ENCODE results near the gene PPP6R3. TPM values are rescaled to one million over a fixed set of nuclear protein-coding genes. Genes with fewer than 3 reads are reported as not detected.
A peak's percentile ranks its signal among the peaks of the same experiment; 100 is the strongest.

Gene PPP6R3
- total and polyA plus RNA-seq, 11 donors: 23.2 to 93.8 (median 81.2) TPM

GRCh38 chr11:68506908-68507307, 46.4 kb downstream of the PPP6R3 start:
- DNase-seq (no peak), ATAC-seq (no peak)
- Histone ChIP-seq H3K4me1 (peaks cover 0 to 85% (median 73%) of the 10 kb centered on the region in 12 donors), H3K9me3 (no peaks in the 10 kb centered on the region), H3K4me3 (no peak overlapping the region), H3K27me3 (no peaks in the 10 kb centered on the region), H3K36me3 (peaks cover 0 to 9% (median 0%) of the 10 kb centered on the region in 9 donors), H3K27ac (no peak overlapping the region)
- TF ChIP-seq, protein P1, sequence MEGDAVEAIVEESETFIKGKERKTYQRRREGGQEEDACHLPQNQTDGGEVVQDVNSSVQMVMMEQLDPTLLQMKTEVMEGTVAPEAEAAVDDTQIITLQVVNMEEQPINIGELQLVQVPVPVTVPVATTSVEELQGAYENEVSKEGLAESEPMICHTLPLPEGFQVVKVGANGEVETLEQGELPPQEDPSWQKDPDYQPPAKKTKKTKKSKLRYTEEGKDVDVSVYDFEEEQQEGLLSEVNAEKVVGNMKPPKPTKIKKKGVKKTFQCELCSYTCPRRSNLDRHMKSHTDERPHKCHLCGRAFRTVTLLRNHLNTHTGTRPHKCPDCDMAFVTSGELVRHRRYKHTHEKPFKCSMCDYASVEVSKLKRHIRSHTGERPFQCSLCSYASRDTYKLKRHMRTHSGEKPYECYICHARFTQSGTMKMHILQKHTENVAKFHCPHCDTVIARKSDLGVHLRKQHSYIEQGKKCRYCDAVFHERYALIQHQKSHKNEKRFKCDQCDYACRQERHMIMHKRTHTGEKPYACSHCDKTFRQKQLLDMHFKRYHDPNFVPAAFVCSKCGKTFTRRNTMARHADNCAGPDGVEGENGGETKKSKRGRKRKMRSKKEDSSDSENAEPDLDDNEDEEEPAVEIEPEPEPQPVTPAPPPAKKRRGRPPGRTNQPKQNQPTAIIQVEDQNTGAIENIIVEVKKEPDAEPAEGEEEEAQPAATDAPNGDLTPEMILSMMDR (IDR thresholded peaks at IDR 0.05): peak in 1 of 12 donors; percentile 5
- no peak for TF ChIP-seq POLR2A (IDR thresholded peaks at IDR 0.05)
- 88 to 97% (median 96%) methylated on average over 3 of the region's 3 CpGs for WGBS, 4 donors
- intact Hi-C loops (cut with DNase I): loop anchor here in 3 of 10 donors (5.0 kb wide), 3 partner anchors 35 to 45 kb away; partner anchors contain the start of gene PPP6R3 (in 1 of the 3)

GRCh38 chr11:68508425-68508824, 47.9 kb downstream of the PPP6R3 start:
- Histone ChIP-seq H3K4me1 (peaks cover 0 to 76% (median 65%) of the 10 kb centered on the region in 12 donors), H3K27me3 (no peaks in the 10 kb centered on the region), H3K36me3 (peaks cover 0 to 21% (median 4%) of the 10 kb centered on the region in 9 donors), H3K27ac (no peak overlapping the region), H3K9me3 (no peaks in the 10 kb centered on the region), H3K4me3 (no peak overlapping the region)
- TF ChIP-seq POLR2A (IDR thresholded peaks at IDR 0.05): no peak
- TF ChIP-seq, protein P1 (IDR thresholded peaks at IDR 0.05): no peak
- intact Hi-C loops (cut with DNase I): loop anchor here in 3 of 10 donors (5.0 kb wide), 3 partner anchors 36 to 46 kb away; partner anchors contain the start of gene PPP6R3 (in 1 of the 3)
- no peak for ATAC-seq
- DNase-seq: no peak
- WGBS, 4 donors: 48 to 95% (median 94%) methylated on average over 2 of the region's 2 CpGs

GRCh38 chr11:68509066-68509465, 48.5 kb downstream of the PPP6R3 start:
- TF ChIP-seq, protein P1 (IDR thresholded peaks at IDR 0.05): no peak
- TF ChIP-seq POLR2A (IDR thresholded peaks at IDR 0.05): no peak
- Histone ChIP-seq H3K4me1 (peaks cover 0 to 75% (median 58%) of the 10 kb centered on the region in 12 donors), H3K27ac (peak overlapping the region in 1 of 12 donors; percentile 30), H3K36me3 (peaks cover 0 to 24% (median 9%) of the 10 kb centered on the region in 9 donors), H3K4me3 (no peak overlapping the region), H3K9me3 (no peaks in the 10 kb centered on the region), H3K27me3 (no peaks in the 10 kb centered on the region)
- intact Hi-C loops (cut with DNase I): loop anchor here in 3 of 10 donors (5.0 kb wide), 3 partner anchors 37 to 47 kb away; partner anchors contain the start of gene PPP6R3 (in 1 of the 3)
- WGBS, 4 donors: 21 to 32% (median 28%) methylated on average over 4 of the region's 4 CpGs
- ATAC-seq: no peak
- no peak for DNase-seq

- 78 to 87% (median 84%) methylated on average over 6 of the region's 6 CpGs for WGBS, 4 donors
- Histone ChIP-seq H3K36me3 (peaks cover 0 to 36% (median 12%) of the 10 kb centered on the region in 9 donors), H3K4me1 (peaks cover 0 to 51% (median 19%) of the 10 kb centered on the region in 12 donors), H3K27ac (no peak overlapping the region), H3K27me3 (no peaks in the 10 kb centered on the region), H3K9me3 (no peaks in the 10 kb centered on the region), H3K4me3 (no peak overlapping the region)
- DNase-seq (no peak), ATAC-seq (no peak)
- TF ChIP-seq POLR2A (IDR thresholded peaks at IDR 0.05): no peak
- TF ChIP-seq, protein P1 (IDR thresholded peaks at IDR 0.05): no peak
- intact Hi-C loops (cut with DNase I): no loop called here
These were observed 53.5 kb downstream of the PPP6R3 start for GRCh38 chr11:68513930-68514487.

Data from heart left ventricle (tissue), 16 donors.